KG1 (cell line): ENCODE measurements around the gene ACKR3.

Experiments used
- DNase-seq: peaks from one replicate; lab custom pipeline; 2025; lab: John Stamatoyannopoulos, UW

The ACKR3 gene

GRCh38 chr2:236629961-236630872 is 60.6 kb downstream of the ACKR3 start:
- no peak for DNase-seq

- DNase-seq: no peak
Measured at GRCh38 chr2:236631281-236631855, 61.7 kb downstream of the ACKR3 start.

- no peak for DNase-seq
Measured at GRCh38 chr2:236631856-236632291, 62.2 kb downstream of the ACKR3 start.
